HL-60/S4 (cell line): ENCODE measurements around the gene NR4A1.
"Not testable (repeated sequence)": the region's sequence is repeated elsewhere in the genome, so short reads cannot be mapped to it uniquely, and the experiment has no call there.

ENCODE experiments used
- in situ Hi-C: fragments of 300-500 bp; cut with MboI; formaldehyde crosslinking; loops from 2 replicates; pipeline ENCODE4 v1.14.3; 2022; ENCODE audit warnings: low sequenced_read_pairs

Gene NR4A1

GRCh38 chr12:52087961-52088820, 36.9 kb downstream of the NR4A1 start:
- in situ Hi-C loops: no loop called here

DNA sequence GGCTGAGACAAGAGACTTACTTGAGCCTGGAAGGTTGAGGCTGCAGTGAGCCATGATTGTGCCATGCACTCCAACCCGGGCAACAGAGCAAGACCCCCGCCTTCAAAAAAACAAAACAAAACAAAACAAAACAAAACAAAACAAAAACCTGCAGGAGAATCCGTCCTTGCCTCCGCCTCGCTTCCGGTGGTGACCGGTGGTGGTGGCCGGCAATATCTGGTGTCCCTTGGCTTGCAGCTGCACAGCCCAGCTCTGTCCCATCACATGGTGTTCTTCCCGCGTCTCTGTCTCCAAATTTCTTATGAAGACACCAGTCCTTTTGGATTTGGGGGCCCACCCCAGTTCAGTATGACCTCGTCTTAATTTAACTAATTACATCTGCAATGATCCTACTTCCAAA, 38.2 kb downstream of the NR4A1 start:
- in situ Hi-C loops: no loop called here

DNA sequence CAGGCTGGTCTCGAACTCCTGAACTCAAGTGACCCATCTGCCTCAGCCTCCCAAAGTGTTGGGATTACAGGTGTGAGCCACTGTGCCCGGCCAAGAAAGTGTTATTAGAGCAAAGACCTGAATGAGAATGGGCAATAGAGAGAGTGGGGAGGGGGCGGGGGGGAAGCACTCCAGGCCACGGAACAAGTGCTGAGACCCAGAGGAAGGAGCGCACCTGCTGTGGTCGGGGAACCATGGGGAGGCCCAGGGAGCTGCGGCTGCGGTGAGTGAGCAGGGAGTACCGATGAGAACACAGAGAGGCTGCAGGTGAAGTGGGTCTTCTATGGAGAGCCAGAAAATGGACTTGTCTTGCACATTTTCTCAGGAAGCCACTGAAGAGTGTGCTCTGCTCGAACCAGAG, 39.0 kb downstream of the NR4A1 start:
- in situ Hi-C loops: no loop called here

DNA sequence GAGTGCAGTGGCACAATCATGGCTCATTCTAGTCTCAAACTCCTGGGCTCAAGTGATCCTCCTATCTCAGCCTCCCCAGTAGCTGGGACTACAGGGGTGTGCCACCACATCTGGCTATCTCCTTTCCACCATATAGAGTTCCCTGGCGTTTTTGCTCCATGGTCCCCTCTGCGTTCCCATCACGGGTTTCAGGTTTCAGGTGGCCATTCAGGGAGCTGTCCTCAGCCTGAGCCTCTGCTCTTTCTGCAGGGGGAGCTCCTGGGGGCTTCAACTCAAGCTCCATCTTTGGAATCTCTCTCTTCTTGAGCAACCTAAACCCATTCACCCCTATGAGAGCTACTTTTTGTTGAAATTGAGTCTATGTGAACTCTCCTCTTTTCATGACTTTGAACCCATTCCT, 39.8 kb downstream of the NR4A1 start:
- in situ Hi-C loops: no loop called here

- in situ Hi-C loops: no loop called here
Measured at GRCh38 chr12:52091869-52092268, 40.6 kb downstream of the NR4A1 start.

GRCh38 chr12:52093346-52093745, 42.1 kb downstream of the NR4A1 start:
- in situ Hi-C loops: no loop called here

- in situ Hi-C loops: no loop called here
Measured at GRCh38 chr12:52096332-52097044, 45.2 kb downstream of the NR4A1 start.

DNA sequence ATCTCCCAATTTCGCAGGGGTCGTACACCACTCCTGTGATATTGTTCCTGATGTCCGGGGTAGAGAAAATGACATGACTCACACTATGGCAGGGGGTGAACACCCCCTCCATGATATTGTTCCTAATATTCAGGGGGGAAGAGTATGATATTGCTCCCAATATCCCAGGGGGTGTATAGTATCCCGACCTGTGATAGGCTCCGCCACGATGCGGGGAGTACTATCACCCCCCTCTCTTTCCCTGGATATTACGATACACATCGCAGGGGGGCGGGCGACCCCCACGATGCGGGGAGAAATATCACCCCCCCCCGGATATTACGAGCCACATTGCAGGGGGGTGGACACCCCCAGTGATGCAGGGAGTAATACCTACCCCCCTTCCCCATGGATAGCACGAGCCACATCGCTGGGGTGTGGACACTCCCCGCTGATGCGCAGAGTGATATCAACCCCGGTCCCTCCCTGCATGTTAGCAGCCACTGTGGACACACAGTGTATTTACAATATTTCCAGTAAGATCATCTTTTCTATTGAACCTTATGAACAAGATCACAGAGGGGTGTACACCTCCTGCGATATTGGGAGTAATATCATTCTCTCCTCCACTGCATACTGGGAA, 45.9 kb downstream of the NR4A1 start:
- in situ Hi-C loops: no loop called here

DNA sequence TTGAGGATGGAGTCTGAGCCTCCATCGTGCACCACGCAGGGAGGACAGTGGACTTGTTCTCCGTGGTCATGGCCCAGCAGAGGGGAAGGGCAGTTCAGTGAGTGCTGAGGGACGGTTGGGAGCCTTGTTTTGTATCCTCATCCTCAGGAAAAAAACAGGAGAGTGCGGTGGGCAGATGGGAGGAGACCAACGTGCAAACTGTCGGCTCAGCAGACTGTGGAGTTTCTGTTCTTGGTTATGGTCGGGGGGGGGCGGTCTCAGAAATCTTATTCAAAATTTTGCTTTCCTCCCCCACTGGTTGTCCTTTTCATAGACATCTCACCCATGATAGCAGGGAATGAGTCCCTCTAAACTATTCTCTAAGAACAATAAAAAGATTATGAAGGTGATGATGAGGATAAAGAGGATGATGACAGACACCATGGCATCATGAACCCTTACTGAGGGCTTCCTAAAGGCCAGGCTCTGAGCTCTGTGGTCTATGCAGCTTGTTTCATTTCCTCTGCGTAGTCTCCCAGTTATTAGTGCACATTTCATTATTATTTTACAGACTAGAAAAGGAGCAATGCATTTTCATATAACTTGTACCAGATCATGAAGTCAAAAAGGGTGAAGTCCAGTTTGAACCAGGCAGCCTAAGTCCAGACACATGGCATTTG, 53.3 kb downstream of the NR4A1 start:
- in situ Hi-C loops: not testable (repeated sequence)
